HG02943 (cell line): ENCODE data around the gene GPR15LG.

ENCODE experiments used
- ATAC-seq: cut with Tn5 transposase; IDR thresholded peaks from one replicate; pipeline ENCODE4 v1.9.1; 2021; ENCODE audit warnings: mild to moderate bottlenecking, low read depth, moderate library complexity; ENCODE audit not compliant: unreplicated experiment

The GPR15LG gene

DNA sequence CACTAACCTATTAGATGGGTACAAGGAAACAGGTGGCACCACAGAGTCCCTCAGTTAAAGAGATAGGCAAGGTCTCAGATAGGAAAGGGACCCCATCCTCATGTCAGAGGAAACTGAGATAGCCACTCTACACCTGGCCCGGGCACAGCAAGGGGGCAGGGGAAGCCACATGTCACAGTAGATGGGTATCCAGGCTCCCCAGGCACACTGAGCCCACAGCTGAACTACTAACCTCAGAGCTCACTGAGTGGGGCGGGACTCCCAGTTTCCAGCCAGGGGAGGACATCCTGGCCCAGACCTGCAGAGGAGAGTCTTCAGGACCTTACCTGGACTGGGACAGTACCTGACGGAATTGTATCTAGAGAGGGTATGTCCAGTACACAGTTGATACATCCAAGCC is 17.0 kb downstream of the GPR15LG start:
- no peak for ATAC-seq

DNA sequence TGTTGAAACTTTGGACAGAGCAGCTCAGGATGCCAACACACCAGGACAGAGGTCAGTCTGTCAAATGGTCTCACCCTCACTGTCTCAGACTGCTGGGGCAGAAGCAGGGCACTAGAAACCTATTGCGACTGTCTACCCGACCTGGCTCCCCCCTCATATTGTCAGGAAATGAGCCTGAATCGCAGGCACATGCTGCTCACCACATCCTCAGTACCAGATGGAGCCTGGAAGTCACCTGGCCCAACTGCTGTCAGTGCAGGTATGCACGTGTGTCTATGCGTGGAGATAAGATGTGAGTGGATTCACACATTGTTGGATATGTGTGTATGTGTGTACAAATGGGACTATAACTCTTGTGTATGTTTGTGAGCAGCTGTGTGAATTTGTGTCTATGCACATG is 17.5 kb downstream of the GPR15LG start:
- ATAC-seq: no peak

DNA sequence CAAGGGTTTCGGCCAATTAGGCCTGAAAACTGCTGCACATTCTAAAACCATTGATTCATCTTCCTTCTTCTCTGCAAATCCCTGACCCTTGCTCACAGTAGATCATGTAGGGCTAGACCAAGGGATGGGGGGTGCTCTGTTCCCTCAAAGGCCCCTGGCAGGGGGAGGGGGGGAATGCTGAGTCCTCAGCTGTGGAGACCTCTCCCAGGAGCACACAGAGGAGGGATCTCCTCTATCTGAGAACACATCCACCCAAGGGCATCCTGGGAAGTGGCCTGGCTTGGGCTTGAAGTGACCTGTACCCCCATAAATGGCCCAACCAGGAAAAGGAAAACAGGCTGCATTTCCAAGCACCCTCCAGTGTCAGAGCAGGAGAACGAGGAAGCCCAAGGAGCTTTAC is 19.7 kb downstream of the GPR15LG start:
- no peak for ATAC-seq

DNA sequence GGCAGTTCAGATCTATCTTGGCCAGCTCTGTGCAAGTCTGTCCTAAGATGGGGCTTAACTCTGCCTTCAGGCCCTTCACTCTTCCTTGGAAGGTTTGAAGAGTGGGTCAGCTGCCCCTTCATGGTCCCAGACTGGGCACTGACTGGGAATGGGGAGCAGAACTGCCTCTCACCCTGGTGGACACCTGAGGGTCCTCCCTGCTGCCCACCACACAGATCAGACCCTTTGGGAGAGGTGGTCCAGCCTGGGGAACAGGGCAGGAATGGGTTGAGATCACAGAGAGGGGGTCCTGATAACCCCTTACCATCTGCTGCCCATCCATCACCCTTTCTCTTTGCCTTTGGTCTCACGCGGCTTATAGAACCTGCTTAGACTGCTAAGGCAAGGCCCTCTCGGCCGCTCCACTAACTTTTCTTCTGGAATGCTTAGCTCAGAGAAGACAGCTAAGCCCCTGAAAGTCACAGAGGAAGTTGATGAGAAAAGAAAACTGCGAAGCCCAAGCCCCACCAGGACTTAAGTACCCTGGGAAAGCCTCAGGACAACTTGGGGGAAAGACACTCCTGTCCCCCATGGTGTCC is 20.3 kb downstream of the GPR15LG start:
- ATAC-seq: no peak

DNA sequence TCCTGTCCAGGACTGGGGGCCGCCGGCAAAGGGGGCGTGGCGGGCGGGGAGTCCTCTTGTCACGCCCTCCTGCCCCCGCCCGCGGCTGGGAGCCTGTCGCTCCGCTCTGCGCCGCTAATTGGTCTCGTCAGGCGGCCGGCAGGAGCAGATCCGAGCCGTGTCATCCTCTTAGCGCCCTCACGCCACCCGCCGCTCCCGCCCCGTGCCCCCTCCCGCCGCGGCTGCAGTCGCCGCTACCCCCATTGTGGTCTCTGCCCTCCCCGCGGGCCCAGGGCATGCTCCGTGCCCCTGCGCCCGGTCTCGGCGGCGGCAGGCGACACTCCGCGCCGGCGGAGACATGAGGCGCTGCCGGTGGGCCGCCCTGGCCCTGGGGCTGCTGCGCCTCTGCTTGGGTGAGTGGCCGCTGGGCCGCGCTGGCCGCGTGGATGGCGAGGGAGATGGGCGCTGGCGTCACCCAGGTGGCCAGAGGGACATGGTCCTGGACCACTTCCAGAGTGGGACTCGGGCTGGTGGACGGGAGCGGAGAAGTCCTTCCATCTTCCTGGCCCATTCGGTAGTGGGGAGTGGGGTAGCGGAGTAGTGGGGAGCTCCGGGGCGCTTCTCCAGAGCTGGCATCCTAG is 20.9 kb downstream of the GPR15LG start, which contains the start of gene CDHR1:
Gene CDHR1 (plus strand): TSS at position 114 of the 620 bp plus-strand sequence. CDS start 224 bp downstream, at position 338.
- peak; percentile 66 for ATAC-seq

DNA sequence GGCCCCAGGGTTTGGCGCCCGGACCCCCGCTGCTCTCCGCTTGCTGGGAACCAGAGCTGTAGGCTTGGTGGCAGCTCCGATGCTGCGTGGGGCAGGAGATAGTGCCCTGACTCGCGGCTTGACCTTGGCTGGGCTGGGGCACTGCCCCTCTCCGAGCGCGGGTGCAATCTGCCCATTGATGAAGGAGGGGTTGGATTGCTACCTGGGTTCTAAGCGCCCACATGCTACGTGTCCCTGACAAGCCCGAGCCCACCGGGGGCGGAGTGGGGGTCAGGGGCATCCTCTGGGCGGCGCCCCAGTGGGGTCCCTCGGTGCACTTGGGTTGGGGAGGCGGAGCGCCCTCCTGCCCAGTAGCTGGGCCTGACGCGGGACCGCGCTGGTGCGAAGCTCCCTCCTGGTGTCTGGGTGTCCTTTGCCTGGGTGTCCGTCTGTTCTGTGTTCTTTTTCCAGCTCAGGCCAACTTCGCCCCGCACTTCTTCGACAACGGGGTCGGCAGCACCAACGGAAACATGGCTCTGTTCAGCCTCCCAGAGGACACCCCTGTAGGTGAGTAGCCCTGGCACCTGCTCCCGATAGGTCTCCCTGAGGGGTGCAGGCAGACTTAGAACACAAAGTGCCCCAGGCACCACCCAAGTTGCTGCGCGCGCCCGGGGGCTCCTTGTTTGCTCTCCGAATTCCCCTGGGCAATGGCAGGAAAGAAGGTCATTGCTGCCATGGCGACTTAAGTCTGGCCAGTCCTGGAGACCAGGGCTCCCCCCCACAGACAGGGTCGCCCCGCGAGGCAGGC is 21.6 kb downstream of the GPR15LG start:
- no peak for ATAC-seq

DNA sequence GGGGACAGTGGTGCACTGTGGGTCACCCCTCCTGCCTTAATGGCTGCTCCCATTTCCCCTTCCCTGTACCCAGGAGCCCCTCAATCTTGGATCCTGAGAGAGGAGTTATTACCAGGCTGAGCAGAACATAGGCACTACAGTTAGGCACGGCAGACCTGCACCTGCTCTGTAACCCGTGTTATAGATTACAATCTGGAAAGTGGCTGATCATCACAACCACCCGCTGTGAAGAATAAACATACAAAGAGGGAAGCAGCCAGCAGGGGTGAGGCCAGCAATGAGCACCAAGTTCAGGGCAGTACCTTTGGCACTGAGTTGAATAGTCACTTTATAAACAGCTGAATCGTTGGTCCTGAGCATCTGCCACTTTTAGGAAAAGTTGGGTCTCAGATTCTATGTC is 22.5 kb downstream of the GPR15LG start:
- ATAC-seq: no peak

DNA sequence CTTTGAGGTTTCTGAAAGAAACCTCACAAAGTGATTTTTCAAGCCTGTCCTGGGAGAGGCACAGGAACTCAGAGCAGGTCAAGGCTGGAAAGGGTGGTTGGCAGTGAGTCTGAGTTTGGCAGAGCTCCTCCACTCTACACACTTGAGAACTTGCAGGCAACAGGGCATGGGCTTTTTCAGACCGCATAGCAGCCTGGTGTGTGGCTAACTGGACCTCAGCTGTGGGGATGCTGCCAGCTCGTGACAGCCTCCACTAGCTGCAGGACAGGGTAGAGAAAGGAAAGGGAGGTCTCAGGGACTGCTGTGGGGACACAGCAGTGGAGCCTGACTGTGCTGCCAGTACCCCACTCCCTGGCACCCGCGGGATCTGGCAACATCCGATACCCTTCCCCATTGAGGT is 23.3 kb downstream of the GPR15LG start:
- ATAC-seq: no peak

DNA sequence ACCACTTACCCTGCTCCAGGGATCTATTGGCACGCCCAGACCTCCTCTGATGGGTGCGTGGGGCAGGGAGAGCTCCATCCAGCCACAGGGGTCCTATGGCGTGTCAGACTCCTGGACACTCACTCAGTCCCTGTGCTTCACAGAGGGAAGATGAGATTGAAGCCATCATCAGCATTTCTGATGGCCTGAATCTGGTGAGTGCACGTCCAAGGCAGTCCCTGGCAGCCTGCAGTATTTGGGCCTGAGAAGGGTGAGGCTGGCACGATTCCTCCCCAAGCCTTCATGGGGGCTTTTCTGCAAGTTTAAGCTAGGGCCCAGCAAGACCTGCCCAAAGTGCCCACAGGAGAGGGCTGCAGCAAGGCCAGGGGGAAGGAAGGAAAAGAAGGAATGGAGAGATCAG is 24.0 kb downstream of the GPR15LG start:
- no peak for ATAC-seq

DNA sequence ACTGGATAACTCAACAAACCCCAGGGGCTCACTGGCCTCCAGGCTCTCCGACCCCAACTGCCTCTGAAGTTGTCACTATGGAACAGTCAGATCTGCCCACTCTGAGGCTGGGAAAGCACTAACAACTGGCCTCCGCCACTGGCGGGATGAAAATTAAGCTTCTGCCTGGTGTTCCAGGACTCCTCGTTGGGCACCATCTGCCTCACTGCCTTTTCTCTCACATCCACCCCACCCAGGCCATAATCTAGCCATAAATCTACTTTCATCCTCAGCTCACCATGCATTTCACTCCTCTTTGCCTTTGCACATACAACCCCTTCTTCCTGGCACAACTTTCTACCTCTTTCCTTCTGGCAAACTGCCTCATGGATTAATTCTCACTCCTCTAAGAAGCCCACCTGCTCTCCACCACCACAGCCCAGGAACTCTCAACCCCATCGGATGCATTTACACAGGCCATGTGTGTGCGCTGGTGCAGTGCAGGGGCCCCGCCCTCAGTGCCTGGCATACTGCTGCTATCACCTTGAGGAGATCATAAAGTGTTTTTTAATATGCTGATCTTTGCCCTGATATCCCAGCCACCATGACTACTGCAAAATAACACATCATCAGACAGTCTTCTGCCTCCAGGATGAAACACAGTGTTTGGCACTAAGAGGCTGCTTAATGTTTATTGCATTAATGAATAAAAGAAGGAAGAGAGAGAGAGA is 24.8 kb downstream of the GPR15LG start:
- ATAC-seq: no peak

DNA sequence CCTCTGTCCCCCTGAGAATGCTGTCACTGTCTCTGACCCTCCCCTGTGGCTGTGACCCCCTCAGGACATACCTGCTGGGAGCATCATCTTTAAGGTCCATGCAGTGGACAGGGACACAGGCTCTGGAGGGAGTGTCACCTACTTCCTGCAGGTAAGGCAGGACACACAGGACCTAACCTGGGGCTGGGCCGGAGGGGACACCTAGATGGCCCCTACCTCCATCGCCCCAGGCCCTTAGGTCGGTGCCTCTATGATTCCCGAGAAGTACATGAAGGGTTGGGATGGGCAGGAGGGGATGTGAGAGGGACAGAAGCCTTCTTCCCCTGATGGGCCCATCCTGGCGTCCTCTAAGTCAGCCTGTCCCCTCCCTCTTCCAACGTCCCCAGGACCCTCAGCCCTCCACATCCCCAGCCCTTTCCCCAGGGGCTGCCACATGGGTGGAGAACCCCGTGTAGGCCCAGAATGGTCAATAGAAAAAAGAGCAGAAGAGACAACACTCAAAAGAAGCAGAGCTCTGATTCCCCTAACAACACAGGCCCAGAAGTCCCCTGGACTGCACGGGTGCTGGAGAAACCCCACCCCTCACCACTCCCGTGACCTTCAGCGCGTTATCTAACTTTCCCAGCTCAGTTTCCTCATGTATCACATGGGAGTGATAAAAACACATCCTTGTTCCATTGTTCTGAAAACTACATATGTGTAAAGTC is 27.1 kb downstream of the GPR15LG start:
- no peak for ATAC-seq

DNA sequence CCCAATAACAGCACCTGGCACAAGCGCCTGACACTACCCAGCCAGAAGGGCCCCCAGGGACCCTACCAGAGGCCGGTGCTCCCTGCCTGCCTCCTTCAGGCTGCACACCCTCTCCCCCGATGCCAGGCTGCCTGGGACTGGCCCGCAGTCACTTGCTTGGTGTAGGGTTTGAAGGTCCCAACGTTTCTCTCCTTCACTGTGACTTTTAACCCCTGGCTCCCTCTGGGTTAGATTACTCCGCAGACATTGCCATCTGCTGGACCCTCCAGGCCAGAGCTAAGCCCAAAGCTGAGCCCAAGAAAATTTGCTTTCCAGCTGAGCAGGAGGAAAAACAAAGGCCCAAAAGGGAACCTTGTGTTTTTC is 27.6 kb downstream of the GPR15LG start:
- no peak for ATAC-seq

DNA sequence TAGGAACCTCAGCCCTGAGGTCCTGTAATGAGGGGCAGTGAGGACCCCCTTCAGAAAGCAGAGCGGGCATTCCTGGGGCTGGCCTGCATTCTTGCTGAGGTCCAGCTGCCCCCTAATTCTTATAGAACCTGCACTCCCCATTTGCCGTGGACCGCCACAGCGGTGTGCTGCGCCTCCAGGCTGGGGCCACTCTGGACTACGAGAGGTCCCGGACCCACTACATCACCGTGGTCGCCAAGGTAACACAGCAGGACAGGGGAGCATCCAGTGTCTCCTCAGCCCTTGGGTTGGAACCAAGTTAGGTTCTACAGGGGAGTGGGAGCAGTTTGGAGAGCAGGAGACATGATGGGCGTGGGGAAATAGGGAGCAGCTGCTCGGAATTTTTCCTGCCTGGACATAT is 28.1 kb downstream of the GPR15LG start:
- ATAC-seq: no peak

DNA sequence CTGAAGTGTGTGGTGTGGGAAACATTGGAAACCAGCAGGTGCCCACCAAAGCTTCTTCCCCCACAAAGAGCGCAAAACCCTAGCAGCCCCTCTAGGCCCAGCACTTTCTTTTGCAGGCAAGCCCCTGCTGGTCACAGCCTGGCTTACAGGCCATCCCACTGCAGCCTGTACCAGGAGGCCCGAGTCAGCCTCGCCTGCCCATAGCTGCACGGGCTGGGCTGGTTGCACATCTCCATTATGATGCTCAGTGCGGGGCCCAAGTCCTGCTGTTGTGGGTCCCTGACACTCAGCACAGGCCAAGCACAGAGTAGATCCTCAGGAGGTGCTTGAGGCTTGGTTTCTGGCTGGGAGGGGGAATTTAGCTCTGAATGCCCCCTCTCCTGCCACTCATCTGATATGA is 28.7 kb downstream of the GPR15LG start:
- ATAC-seq: no peak

DNA sequence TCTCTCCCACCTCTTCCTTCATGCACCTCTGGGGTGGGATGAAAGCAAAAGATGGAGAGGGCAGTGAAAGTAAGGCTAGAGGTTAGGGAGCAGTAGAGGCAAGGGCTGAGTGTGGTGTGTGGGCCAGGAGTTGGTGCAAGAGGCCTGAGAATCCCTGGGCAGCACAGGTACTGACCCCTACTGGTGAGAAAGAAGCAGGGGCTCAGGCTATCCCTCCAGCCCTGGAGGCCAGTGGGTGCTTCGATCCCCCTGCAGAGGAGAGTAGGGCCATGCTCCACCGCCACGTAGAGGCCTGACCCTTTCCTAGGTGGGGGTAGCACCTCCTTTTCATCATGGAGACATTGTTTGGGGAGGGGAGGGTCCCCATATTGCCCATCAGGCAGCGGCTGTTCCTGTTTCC is 30.5 kb downstream of the GPR15LG start:
- no peak for ATAC-seq

DNA sequence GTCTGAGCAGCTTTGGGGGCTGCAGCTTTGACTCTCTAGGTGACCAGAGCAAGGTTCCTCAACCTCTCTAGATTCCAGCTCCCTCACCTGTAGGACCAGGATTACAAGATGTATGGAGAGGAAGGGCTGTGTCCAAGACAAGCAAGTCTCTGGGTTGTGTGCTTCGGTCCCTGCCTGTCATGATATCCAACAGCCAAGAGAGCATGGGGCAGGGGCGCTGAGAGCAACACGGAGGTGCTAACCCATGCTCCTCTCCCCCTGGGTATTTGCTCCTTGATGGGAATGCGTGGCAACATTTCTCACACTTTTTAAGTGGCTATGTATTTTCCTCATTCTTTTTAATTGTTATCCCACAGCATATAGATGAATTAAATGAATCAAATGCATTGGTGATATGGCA is 31.0 kb downstream of the GPR15LG start:
- no peak for ATAC-seq

DNA sequence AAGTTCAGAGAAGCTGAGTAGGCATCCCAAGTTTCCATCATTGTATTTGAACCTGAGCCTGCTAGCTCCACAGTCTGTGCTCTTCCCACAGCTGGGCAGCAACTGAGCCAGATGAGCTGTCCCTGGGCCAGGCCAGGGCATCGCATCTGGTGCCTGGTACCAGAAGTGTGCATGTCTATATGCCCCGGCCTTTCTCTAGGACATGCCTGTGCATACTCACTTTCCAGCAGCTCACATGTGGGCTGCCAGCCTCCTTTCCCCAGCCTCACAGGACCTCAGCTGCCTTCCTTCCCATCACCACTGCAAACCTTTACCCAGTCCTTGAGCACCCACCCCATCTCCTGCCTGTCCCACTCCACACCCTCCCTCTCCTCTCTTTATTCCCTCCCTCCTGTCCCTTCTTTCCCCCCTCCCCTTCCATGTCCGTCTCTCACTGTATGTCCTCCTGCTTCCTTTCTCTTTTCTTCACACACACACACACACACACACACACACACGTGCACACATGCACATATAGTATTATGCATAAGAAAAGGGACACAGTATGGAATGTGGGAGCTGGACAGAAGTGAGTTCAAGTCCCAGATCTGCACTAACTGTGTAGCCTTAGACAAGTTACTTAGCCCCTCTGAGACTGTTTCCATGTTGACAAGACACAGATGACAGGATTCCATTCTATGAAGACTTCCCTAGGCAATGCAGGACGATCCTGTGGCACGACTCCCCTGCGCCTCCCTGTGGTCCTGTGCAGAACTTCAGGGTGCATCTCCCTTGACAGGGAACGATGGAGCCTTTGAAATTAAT is 31.6 kb downstream of the GPR15LG start:
- ATAC-seq: peak; percentile 83

DNA sequence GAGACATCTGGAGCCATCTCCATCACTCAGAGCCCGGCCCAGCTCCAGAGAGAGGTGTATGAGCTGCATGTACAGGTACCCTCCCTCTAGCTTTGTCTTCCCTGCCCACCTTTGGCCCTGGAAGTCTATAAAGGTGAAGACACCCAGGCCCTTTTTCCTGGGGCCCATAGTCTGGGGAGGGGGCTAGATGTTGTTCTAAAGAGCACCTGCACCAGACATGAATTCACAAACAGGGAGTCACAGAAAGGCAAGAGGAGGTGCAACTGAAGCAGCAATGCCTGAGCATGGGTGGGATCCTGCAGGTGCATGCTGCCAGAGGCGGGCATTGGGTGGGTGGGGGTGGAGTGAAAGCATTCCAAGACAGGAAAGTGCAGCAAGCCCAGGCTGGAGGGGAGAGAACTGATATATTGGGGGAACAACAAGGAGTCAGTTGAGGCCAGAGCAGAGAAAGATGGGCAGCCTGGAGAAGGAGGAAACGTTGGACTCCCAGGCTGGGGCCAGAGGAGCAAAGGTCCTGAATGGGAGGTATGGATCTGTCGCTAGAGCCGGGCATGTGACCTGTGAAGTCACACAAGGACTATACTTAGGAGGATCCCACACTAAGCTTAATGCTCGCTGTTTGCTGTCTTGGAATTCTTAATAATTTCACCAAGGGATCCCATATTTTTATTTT is 32.4 kb downstream of the GPR15LG start:
- no peak for ATAC-seq

DNA sequence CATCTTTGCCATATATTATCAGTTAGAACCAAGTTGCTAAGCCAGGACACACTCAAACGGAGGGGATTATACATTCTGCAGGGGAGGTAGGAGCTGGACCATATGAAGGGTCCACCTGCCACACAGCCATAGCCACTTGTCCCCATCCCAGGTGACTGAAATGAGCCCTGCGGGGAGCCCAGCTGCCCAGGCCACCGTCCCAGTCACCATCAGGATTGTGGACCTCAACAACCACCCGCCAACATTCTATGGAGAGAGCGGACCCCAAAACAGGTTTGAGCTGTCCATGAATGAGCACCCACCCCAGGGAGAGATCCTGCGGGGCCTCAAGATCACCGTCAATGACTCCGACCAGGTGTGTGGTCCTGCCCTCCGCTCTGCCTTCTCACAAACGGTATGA is 34.4 kb downstream of the GPR15LG start:
- ATAC-seq: no peak
